ENCODE data around the gene ATP5PO.

The ATP5PO gene

DNA sequence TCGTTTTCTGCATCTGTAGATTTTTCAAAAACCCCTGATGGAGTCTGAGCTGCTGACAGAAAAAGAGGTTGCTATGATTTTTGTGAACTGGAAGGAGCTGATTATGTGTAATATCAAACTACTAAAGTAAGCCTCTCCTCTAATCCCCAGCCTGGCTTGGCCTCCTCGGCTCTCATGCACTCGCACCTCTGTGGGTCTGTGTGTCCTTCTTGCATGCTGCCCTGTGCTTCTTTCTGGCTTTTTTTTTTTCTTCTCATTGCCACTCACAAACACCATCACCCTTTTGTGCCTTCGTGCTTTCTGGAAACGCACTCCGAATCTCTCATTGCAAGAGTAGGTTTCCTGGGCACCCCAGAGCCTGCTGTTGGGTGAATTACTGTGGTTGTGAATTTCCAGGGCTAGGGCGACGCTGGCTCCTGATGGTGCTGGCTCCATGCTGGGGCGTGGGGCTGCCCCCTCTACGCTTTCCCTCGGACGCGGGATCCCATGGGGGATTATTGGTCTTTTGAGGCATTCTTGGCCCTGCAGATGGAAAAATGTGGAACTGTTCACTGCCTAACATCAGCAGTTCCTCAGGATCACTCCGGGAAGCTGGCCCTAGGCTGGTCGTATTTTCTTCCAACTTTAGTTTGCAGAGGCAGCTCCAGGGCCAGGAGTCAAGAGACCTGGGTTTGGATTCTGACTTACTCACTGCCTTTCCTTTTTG, 56.8 kb downstream of the ATP5PO start:
- TF ChIP-seq, protein P1, sequence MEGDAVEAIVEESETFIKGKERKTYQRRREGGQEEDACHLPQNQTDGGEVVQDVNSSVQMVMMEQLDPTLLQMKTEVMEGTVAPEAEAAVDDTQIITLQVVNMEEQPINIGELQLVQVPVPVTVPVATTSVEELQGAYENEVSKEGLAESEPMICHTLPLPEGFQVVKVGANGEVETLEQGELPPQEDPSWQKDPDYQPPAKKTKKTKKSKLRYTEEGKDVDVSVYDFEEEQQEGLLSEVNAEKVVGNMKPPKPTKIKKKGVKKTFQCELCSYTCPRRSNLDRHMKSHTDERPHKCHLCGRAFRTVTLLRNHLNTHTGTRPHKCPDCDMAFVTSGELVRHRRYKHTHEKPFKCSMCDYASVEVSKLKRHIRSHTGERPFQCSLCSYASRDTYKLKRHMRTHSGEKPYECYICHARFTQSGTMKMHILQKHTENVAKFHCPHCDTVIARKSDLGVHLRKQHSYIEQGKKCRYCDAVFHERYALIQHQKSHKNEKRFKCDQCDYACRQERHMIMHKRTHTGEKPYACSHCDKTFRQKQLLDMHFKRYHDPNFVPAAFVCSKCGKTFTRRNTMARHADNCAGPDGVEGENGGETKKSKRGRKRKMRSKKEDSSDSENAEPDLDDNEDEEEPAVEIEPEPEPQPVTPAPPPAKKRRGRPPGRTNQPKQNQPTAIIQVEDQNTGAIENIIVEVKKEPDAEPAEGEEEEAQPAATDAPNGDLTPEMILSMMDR (IDR thresholded peaks at IDR 0.05; ENCODE audit: low read depth, low read length): no peak
- DNase-seq (ENCODE audit: extremely low read depth, low read depth): no peak

DNA sequence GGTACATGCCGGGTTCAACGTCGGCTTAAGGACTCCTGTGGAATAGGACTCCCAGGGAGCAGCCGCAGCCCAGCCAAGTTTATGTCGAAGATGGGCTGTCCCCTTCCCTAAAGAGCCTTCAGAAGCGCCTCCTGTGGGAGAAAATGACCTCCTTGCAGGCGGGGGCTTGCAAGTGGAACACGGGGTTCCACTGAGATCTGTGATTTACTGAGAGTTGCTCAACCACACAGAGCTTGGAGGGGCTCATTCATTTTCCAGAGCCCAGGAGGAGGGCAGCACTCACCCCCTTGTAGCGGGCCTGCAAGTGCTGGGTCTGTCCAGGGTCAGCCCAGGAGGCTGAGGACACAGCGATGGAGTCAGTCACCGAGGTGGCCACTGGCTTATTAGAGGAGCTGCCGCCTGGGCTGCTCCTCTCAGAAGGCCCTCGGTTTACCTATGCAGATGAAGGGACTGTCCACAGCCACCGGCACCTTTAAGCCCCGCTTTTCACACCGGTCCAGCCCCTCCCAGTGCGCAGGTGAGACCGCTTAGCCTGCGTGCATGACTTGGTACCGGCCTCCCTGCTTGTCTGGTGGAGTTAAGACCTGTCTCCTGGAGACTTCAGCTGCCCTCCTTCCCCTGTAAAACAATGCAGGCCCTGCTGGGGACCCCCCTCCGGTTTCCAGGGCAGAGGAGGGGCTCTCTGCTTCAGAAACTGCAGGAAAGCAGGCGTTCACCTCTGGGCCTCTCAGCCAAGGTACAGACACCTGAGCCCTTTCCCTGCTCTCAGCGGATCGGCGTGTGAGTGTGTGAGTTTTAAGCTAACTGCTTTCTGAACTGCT, 57.5 kb downstream of the ATP5PO start:
- DNase-seq (ENCODE audit: extremely low read depth, low read depth): no peak
- TF ChIP-seq, protein P1 (IDR thresholded peaks at IDR 0.05; ENCODE audit: low read depth, low read length): no peak

DNA sequence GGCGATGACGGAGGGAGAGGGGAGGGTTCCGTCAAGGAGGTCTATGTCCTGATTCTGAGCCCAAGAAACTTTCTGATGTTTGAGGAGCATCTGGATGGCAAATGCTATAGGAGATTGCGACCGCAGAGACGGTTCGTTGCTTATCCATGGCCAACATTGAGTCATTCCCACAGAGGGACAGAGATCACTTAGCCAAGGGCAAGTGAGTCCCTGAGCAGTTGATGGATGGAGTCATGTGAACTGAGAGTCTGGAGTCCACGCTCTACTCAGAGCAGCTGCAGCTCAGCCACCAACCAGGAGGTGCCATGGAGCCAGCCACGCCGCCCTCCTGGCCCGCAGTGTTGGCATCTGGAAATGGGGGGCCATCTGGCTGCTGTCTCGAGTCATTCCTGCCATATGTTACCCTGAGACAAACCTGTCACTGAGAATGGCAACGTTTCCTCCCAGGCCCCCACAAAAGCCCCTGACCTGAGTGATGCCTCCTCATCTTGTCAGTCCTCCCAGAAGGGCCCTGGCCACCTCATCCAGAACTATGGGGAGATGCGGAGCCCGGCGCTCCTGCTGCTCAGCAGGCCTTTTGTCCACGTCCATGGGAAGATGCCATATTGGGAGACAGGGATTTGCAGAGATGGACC, 58.6 kb downstream of the ATP5PO start:
- no peak for DNase-seq (ENCODE audit: extremely low read depth, low read depth)
- TF ChIP-seq, protein P1 (IDR thresholded peaks at IDR 0.05; ENCODE audit: low read depth, low read length): no peak

DNA sequence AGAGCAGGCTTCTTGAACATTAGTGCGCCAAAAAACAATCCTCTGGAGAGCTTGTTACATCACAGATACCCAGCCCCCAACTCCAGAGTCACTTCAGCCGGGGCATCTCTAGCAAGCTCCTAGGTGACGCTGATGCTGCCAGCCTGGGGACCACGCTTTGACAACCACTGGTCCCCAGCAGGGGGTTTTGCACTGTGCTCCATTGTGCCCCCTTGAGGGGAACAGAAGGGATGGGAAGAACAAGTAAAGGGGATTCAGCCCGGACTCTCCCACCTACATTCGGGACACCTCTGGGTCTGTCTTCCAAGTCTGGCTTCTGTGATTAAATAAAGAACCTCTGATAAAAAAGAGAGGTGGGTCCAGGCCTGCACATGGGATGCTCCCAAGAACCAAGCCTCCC, 60.4 kb downstream of the ATP5PO start:
- no peak for DNase-seq (ENCODE audit: extremely low read depth, low read depth)
- TF ChIP-seq, protein P1 (IDR thresholded peaks at IDR 0.05; ENCODE audit: low read depth, low read length): no peak; the same call in 1 of the 2 replicates

DNA sequence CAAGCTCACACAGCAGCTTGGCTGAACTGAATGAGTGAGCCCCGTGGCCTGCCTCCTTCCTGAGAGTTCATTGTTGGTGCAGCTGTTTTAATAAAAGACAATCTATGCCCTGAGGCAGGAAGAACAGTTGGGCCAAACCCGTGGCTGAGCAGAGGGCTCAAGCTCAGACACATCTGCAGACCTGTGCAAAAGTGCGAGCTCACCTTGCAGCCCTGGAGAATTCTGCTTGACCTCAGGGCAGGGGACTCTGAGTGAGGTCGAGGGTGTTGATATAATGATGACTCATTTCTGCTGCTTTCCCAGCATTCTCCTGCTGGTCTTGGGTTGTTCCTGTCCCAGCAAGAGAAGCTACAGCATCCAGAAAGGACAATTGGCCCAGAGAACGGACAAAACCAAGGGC, 61.0 kb downstream of the ATP5PO start:
- DNase-seq (ENCODE audit: extremely low read depth, low read depth): no peak
- TF ChIP-seq, protein P1 (IDR thresholded peaks at IDR 0.05; ENCODE audit: low read depth, low read length): no peak

Data from AG09319 (cell line).